Adrenal gland (tissue), 5 donors: ENCODE results near the gene GRIN3B.

ENCODE experiments used
- CTCF ChIP-seq, 6 experiments: fragments of 450-650 bp in 4 of 6; fragments of 200-600 bp in 2 of 6; sonication (generic) in 1 of 6; IDR thresholded peaks; 1 replicate in 5 of 6; 2 replicates in 1 of 6; pipeline versions ENCODE4 v1.5.1 to v1.8.0; 2016 to 2021; ENCODE audit warnings: antibody characterized with exemption in 6 of 6, mild to moderate bottlenecking in 2 of 6, moderate library complexity in 1 of 6
- POLR2A ChIP-seq, 2 donors: fragments of 450-650 bp; IDR thresholded peaks; one replicate each; pipeline ENCODE4 v1.6.1; 2017; ENCODE audit warnings: antibody characterized with exemption in 2 of 2, mild to moderate bottlenecking in 2 of 2, moderate library complexity in 1 of 2
- donor health status: DM: no; HTN: no; CAD: no.

- TF ChIP-seq CTCF (IDR thresholded peaks at IDR 0.05) (no peak), POLR2A (IDR thresholded peaks at IDR 0.05) (no peak)
Measured at GRCh38 chr19:1032264-1032867, 32.1 kb downstream of the GRIN3B start.
